ENCODE data around the gene PIP5K1B.

The PIP5K1B gene

GRCh38 chr9:68819065-68819464 lies 114.0 kb downstream of the PIP5K1B start:
- no peaks in the 10 kb centered on the region for H4K20me1 ChIP-seq (ENCODE audit: insufficient read depth)
- no peak overlapping the region for H2AFZ ChIP-seq (ENCODE audit: low read depth)
- H3K79me2 ChIP-seq (ENCODE audit: insufficient read depth, low read depth): no peaks in the 10 kb centered on the region
- no peaks in the 10 kb centered on the region for H3K36me3 ChIP-seq (ENCODE audit: insufficient read depth)
- H3K4me3 ChIP-seq (IDR thresholded peaks at IDR 0.05; ENCODE audit: insufficient read depth, low read depth, low read length): no peak overlapping the region
- H3K4me2 ChIP-seq: no peak overlapping the region
- no peak overlapping the region for H3K9ac ChIP-seq
- no peaks in the 10 kb centered on the region for H3K4me1 ChIP-seq (ENCODE audit: low read depth, poor library complexity, severe bottlenecking)
- no peaks in the 10 kb centered on the region for H3K27me3 ChIP-seq (ENCODE audit: insufficient read depth, low read depth)
- no peak overlapping the region for H3K27ac ChIP-seq
- TF ChIP-seq CTCF (conservative IDR thresholded peaks at IDR 0.05; ENCODE audit: low read depth, low read length): no peak

GRCh38 chr9:68821911-68822310 lies 116.9 kb downstream of the PIP5K1B start:
- Histone ChIP-seq H3K36me3 (ENCODE audit: insufficient read depth) (no peaks in the 10 kb centered on the region), H3K27me3 (ENCODE audit: insufficient read depth, low read depth) (no peaks in the 10 kb centered on the region), H3K4me3 (IDR thresholded peaks at IDR 0.05; ENCODE audit: insufficient read depth, low read depth, low read length) (no peak overlapping the region), H3K4me1 (ENCODE audit: low read depth, poor library complexity, severe bottlenecking) (no peaks in the 10 kb centered on the region), H3K4me2 (no peak overlapping the region), H3K79me2 (ENCODE audit: insufficient read depth, low read depth) (no peaks in the 10 kb centered on the region), H3K9ac (no peak overlapping the region), H4K20me1 (ENCODE audit: insufficient read depth) (no peaks in the 10 kb centered on the region), H3K27ac (no peak overlapping the region), H2AFZ (ENCODE audit: low read depth) (no peak overlapping the region)
- no peak for TF ChIP-seq CTCF (conservative IDR thresholded peaks at IDR 0.05; ENCODE audit: low read depth, low read length)

- no peak overlapping the region for H3K27ac ChIP-seq
- H3K27me3 ChIP-seq (ENCODE audit: insufficient read depth, low read depth): no peaks in the 10 kb centered on the region
Observed at GRCh38 chr9:68822596-68823165, 117.6 kb downstream of the PIP5K1B start.

GRCh38 chr9:68825762-68826472 lies 120.9 kb downstream of the PIP5K1B start:
- no peak overlapping the region for H3K4me3 ChIP-seq (IDR thresholded peaks at IDR 0.05; ENCODE audit: insufficient read depth, low read depth, low read length)
- H2AFZ ChIP-seq (ENCODE audit: low read depth): no peak overlapping the region
- H3K27me3 ChIP-seq (ENCODE audit: insufficient read depth, low read depth): no peaks in the 10 kb centered on the region
- no peak overlapping the region for H3K4me2 ChIP-seq
- no peaks in the 10 kb centered on the region for H3K36me3 ChIP-seq (ENCODE audit: insufficient read depth)
- no peak overlapping the region for H3K9ac ChIP-seq
- H3K27ac ChIP-seq: no peak overlapping the region
- H3K4me1 ChIP-seq (ENCODE audit: low read depth, poor library complexity, severe bottlenecking): no peaks in the 10 kb centered on the region
- H3K79me2 ChIP-seq (ENCODE audit: insufficient read depth, low read depth): no peaks in the 10 kb centered on the region
- no peak for TF ChIP-seq CTCF (conservative IDR thresholded peaks at IDR 0.05; ENCODE audit: low read depth, low read length)
- H4K20me1 ChIP-seq (ENCODE audit: insufficient read depth): no peaks in the 10 kb centered on the region

More at GRCh38 chr9:68822596-68823165, 117.6 kb downstream of the PIP5K1B start:
- no peaks in the 10 kb centered on the region for H3K79me2 ChIP-seq (ENCODE audit: insufficient read depth, low read depth)
- H4K20me1 ChIP-seq (ENCODE audit: insufficient read depth): no peaks in the 10 kb centered on the region
- H3K36me3 ChIP-seq (ENCODE audit: insufficient read depth): no peaks in the 10 kb centered on the region
- H3K4me3 ChIP-seq (IDR thresholded peaks at IDR 0.05; ENCODE audit: insufficient read depth, low read depth, low read length): no peak overlapping the region
- no peak for TF ChIP-seq CTCF (conservative IDR thresholded peaks at IDR 0.05; ENCODE audit: low read depth, low read length)
- no peak overlapping the region for H3K9ac ChIP-seq
- no peak overlapping the region for H3K4me2 ChIP-seq
- no peak overlapping the region for H2AFZ ChIP-seq (ENCODE audit: low read depth)
- no peaks in the 10 kb centered on the region for H3K4me1 ChIP-seq (ENCODE audit: low read depth, poor library complexity, severe bottlenecking)
